Nucleus accumbens (tissue), 56 donors: ENCODE data around the gene KCNQ1.
A peak's percentile ranks its signal among the peaks of the same experiment; 100 is the strongest.

Source experiments
- DNase-seq, 56 donors: peaks; one replicate each; lab custom pipeline; 2025; lab: John Stamatoyannopoulos, UW

KCNQ1 gene

GRCh38 chr11:2559527-2560311, 114.9 kb downstream of the KCNQ1 start:
- no peak for DNase-seq

- DNase-seq = peak in 53 of 56 donors; percentile 18 to 95 (median 83)
These were observed 117.1 kb downstream of the KCNQ1 start for GRCh38 chr11:2561696-2562581.

GRCh38 chr11:2562890-2563212, 118.0 kb downstream of the KCNQ1 start:
- DNase-seq = no peak

GRCh38 chr11:2563213-2564007, 118.6 kb downstream of the KCNQ1 start:
- DNase-seq = no peak

- no peak for DNase-seq
These were observed 119.3 kb downstream of the KCNQ1 start for GRCh38 chr11:2564008-2564530.

DNA sequence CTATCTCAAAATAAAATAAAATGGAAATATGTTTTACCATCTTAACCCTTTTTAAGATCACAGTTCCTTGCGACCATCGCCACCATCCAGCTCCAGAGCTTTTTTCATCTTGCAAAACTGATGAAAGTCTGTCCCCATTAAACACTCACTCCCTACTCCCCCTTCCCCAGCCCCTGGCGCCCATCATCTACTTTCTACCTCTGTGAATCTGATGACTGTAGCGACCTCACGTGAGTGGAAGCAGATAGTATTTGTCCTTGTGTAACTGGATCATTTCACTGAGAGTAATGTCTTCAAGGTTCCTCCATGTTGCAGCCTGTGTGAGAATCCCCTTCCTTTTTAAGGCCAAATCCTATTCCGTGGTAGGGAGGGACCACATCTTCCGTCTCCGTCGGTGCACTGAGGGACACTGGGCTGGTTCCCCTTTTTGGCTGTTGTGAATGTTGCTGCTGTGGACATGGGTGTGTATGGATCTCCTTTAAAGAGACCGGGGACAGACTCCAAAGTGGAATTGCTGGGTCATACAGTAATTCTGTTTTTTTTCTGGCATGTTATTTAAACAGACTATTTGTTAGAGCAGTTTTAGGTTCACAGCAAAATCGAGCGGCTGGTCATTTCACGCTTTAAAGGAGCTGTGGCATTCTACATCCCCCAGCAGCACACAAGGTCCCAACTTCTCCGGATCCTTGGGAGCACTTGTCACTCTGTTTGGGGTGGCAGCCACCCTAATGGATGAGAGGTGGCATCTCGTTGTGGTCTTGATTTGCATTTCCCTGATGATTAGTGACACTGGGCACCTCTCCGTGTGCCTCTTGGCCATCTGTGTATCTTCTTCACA, 120.0 kb downstream of the KCNQ1 start:
- no peak for DNase-seq

GRCh38 chr11:2565447-2566222, 120.8 kb downstream of the KCNQ1 start:
- DNase-seq = no peak

DNA sequence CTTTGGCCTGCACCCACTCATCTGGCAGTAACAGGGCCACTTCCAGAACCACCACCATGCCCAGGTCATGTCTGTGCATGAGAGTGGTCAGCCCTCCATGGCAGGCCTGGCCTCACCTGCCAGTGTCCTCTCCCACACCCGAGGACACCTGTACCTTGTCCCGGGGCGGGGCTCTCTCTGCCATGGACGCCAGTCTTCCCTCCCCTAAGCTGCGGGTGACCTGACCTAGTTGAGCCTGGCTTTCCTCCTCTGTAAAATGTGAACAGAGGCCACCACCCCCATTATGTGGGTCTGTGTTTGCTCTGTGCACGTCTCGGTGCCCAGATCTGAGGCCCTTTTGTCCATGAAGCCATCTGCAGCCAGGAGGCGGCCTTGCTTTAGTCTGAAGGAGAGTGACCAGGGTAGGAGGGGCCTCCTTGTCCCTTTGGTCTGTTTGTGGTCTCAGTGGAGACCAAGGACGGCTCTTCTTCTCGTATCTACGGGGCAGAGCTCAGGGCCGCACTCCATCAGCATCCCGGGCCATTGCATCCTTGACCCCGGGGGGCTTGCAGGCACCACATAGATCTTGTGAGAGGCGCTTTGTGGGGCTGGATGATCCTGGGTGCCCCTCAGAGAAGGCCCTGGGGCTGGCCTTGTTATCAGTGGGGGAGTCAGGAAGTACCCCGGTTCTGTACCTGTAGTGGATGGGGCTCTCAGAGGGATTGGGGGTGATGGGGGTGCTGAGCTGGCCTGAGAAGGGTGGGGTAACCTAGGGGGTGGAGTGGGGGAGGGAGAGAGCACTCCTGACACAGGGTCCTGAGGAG, 121.6 kb downstream of the KCNQ1 start:
- DNase-seq = peak in 3 of 56 donors; percentile 8 to 57 (median 29)

DNA sequence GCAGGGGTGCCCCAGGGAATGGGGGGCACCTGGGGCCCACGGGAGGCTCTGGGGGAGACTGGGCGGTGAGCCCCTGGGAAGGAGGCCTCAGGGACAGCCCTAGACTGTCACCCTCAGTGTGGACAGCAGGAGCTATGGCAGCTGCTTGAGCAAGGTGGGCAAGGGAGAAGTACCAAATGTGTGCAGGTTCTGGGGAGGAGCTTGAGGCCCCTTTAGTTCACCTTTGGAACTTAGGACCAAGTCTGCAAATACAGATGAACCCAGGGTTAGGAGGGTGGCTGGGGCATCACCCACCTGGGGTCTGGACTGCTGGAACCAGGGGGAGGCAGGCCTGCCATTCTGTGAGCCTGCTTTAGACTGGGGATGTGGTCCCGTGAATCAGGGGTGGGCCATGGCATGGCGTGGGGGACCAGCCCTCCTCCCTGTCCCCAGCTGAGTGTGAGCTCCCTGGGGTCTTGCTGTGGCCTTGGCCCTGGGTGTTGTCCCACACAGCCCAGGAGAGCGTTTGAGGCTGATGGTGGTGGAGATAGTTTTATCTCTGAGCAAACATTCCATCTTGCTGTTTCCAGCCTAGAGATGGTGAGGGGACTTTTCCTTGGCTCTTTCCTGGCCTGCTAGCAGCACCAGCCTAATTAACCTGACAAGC, 122.3 kb downstream of the KCNQ1 start:
- no peak for DNase-seq

- no peak for DNase-seq
These were observed 124.5 kb downstream of the KCNQ1 start for GRCh38 chr11:2569321-2569721.

GRCh38 chr11:2569731-2570210, 125.0 kb downstream of the KCNQ1 start:
- DNase-seq = no peak

- DNase-seq = no peak
These were observed 125.5 kb downstream of the KCNQ1 start for GRCh38 chr11:2570211-2570811.

DNA sequence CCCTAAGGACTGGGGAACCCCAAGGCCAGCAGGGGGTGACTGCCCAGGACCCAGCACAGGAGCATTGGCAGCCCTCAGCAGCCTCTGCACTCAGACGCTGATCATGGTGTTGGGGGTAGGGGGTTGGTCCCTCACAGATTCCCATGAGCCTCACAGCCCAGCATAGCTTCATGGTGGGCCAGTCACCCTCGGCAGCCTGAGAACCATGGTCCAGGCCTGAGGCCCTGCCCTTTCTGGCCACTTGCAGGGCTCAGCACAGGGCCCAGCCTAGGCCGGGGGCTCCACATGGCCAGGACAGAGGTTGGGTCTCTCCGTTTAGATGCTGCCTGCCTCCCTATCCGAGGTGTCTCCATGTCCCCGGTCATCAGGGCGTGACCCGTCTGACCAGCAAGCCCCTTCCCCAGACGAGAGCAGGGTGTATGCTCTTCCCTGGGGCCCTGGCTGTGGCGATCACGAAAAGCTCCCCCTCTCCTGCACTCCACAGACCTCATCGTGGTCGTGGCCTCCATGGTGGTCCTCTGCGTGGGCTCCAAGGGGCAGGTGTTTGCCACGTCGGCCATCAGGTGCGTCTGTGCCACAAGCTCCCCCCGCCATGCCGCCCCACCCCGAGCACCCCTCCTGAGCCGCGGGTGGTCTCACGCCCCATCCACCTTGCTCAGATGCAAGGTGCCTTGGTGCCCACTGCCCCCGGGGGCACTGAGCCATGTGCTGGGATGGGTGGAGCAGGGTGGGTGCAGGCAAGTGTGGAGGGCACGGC, 126.2 kb downstream of the KCNQ1 start:
- DNase-seq = no peak

GRCh38 chr11:2571598-2572281, 126.9 kb downstream of the KCNQ1 start:
- DNase-seq = no peak

DNA sequence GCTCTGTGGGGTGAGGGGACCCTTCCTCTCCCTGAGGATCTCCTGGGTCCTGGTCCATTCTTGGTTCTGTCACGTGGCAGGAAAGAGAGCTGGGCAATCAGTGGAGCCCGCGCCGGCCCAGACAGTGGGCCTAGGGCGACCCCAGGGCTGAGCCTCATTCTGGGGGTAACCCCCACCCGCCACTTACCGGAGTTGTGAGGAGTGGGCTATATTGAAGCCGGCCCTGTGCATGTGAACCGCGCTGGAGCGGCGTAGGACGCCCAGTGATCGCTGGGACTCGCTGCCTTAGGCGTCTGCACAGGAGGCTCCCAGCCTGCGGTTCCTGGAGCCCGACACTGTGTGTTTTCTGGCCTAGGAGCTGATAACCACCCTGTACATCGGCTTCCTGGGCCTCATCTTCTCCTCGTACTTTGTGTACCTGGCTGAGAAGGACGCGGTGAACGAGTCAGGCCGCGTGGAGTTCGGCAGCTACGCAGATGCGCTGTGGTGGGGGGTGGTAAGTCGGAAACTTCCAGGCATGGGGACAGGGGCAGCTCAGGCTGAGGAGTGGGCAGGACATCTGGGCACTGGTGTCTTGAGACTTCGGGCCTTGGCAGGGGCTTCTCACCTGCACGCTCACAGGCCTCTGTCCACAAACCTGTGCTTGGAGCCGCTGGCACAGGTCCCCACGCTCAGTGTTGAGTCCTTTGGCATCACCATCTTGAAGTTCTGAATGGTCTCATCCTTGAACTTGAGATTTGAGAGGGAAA, 127.9 kb downstream of the KCNQ1 start:
- no peak for DNase-seq
